Activated naive CD8-positive, alpha-beta T cell treated with anti-CD3 and anti-CD28 coated beads, Interleukin-2, amount 50 U/mL, for 16 hours (primary cell): Measurements from ENCODE around the gene FCN2.

Experiments used
- DNase-seq: peaks from one replicate; pipeline ENCODE4 v3.0.0-alpha.2; 2020; ENCODE audit warnings: low read depth, low spot score

The FCN2 gene

DNA sequence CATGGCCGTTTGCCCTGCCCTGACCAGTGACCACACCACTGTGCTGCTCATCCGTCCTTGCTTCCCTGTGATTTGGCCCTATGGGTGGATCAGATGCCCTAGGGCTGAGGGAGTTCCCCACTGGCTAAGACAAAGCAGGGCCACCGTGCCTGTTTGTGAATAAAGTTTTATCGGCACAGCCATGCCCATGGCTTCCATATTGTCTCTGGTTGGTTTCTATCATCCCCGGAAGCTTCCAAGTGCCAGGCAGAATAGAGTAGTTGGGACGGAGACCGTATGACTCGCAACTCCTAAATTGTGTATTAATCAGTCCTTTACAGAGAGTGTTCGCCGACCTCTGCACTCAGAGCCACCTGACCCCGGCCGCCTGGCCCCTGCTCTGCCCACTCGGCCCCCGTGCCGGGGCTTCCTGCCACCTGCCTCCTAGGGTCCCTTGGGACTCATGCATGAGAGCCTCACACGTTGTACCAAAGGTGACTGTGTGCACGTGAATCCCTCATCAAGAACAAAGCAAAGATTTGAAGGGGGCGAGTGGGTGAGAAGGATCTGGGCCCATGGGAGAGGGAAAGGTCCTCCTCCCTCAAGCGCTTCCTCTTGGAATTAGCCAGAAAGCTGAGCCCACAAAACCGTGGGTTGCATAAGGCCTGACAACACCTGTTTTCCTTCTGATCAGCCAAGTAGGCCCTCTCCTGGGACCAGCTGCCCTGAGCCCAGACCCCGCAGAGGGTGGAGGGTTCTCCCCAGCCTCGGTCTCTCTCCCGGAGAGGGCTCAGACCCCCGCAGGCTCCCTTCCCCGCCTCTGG lies 11.7 kb upstream of the FCN2 start:
- no peak for DNase-seq

- no peak for DNase-seq
Observed at GRCh38 chr9:134869554-134870300, 10.9 kb upstream of the FCN2 start.

DNA sequence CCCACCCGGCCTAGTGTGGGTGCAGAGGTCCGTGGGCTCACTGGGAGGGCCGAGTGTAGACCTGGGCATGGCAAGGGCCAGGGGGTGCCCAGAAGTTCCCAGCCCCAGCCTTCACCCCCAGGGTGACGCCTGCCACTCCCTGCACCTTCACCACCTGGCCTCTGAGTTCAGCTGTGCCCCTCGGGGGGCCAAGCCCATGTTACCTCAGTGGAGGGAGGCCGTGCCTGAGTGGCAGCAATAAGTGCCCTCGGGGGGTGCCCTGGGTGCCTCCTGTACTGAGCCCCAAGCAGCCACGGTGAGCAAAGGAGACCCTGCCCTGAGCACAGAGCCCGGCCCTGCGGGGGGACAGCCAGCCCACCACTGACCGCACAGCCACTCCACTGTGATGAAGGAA lies 10.3 kb upstream of the FCN2 start:
- no peak for DNase-seq

GRCh38 chr9:134870746-134871662 lies 9.6 kb upstream of the FCN2 start:
- DNase-seq, result no peak

DNA sequence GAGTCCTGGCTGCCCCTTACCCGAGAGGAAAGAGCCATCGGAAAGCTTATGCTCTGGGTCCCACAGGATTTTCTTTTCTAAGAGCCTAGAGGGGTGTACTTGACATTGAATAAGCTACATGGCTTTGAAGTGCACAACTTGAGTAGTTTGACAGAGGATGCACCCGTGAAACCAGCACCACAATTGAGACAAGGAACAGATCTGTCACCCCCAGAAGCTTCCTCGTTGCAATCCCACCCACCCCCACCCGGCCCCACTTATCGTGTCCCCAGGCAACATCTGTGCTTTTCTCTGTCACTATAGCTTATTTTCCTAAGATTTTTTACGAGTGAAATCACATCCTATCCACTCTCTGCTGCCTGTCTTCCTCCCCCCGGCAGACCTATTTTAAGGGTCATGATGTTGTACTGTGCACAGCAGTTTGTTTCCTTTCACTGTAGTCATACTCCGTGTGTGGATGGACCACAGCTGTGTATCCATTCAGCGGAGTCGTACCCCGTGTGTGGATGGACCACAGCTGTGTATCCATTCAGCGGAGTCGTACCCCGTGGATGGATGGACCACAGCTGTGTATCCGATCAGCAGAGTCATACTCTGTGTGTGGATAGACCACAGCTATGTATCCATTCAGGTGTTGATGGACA lies 8.8 kb upstream of the FCN2 start:
- DNase-seq, result no peak

GRCh38 chr9:134872482-134873231 lies 8.0 kb upstream of the FCN2 start:
- DNase-seq, result no peak

DNA sequence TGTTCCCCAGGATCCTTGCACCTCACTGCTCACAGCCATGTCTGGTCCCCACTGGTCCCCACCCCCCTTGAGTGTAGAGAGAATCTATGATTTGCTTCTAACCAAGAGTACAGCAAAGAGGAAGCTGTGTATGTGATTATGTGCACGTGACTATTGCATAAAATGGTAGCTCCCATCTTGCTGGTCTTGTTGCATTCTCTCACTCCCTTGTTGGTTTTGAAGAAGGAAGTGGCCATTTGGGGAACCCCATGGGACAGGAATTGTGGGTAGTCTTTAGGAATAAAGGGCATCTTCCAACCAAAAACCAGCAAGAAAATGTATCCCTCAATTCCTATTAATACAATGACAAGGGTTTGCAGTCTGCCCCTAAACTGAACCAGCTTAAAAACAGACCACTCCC lies 5.2 kb upstream of the FCN2 start:
- DNase-seq, result no peak

GRCh38 chr9:134877541-134877940 lies 3.1 kb upstream of the FCN2 start:
- no peak for DNase-seq

GRCh38 chr9:134879664-134880483 lies 736 bp upstream of the FCN2 start:
- DNase-seq, result no peak

DNA sequence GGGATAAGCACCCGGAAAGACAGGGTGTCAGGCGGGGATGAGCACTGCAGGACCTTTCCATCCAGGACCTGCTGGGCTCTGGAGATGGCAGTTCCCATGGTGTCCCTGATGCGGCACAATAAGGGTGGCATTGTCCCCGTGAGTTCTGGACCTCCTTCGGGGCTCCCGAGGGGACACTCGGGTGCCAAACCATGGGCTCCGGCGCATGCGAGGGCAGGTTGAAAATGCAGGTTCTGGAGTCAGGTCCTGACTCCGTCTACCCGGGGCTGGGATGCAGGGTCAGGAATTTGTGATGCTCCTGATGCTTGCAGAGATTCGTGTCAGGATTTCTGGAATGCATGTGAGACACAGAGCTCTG lies 682 bp downstream of the FCN2 start:
- DNase-seq, result no peak

- no peak for DNase-seq
Observed at GRCh38 chr9:134882204-134882785, 1.7 kb downstream of the FCN2 start.

DNA sequence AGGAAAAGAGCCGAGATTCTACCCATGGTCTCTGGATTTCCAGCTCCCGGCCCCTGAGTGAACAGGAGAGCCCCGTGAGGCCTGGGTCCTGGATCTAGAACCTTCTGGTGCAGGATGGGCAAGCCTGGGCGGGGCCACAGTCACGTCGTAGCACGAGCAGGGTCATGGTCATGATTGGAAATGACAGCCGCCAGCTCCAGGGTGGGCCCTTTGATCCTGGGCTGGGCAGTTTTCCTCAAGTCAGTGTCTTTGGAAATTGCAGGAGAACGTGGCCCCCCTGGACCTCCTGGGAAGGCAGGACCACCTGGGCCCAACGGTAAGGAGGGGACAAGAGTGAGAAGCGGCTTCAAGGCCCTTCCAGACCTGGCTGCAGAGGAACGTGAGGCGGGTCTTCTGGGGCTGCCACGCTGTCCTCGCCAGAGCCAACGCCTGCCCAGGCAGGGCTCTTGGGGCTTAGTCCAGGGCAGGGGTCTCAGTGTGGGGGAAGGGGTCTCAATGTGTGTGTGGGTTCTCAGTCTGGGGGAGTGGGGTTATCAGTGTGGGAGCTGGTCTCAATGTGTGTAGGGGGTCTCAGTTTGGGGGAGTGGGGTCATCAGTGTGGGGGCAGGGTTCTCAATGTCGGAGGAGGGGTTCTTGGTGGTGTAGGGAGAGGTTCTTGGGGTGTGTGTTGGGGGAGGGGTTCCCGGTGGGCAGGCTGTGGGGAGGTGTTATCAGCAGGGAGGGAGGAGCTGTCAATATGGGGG lies 2.6 kb downstream of the FCN2 start:
- DNase-seq, result no peak

DNA sequence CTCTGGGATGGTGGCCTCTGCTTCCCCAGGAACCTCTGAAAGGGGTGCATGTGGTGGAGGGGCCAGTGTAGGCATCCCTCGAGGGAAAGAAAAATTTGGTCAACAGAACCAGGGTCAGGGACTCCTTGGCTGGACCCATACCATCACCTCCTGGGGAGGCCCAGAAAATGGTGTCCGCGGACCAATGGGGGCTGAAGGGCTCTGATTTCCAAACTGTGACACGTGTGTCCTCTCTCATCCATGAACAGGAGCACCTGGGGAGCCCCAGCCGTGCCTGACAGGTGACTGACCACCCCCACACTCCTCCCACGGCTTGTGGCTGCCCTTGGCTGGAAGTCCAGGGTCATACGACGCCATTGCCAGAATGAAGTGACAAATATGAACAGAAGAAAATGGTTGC lies 3.9 kb downstream of the FCN2 start:
- DNase-seq, result no peak

DNA sequence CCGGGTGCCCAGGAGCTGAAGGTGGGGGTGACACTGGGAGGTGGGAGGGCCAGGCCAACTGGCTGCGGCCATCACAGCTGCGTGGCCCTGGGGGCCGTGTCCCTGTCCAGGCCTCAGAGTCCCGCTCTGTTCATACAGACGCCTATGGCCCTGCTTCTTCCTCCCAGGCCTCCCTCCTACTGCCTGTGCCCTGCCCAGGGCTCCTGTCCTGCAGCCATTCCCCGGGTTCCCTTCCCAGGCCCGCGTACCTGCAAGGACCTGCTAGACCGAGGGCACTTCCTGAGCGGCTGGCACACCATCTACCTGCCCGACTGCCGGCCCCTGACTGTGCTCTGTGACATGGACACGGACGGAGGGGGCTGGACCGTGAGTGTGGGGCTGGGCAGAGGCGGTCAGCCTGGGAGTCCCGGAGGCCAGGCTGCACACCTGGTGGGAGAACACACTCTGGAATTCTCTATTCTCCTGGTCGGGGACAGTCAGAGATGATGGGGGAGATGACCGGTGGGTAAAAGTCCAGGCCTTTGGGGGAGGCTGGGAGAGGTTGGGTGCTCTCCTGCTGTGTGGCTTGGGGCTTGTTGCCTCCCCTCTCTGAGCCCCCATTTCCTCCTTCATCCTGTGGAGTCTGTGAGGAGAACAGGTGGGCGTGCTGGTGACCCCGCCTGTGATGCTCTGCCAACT lies 4.5 kb downstream of the FCN2 start:
- no peak for DNase-seq

DNA sequence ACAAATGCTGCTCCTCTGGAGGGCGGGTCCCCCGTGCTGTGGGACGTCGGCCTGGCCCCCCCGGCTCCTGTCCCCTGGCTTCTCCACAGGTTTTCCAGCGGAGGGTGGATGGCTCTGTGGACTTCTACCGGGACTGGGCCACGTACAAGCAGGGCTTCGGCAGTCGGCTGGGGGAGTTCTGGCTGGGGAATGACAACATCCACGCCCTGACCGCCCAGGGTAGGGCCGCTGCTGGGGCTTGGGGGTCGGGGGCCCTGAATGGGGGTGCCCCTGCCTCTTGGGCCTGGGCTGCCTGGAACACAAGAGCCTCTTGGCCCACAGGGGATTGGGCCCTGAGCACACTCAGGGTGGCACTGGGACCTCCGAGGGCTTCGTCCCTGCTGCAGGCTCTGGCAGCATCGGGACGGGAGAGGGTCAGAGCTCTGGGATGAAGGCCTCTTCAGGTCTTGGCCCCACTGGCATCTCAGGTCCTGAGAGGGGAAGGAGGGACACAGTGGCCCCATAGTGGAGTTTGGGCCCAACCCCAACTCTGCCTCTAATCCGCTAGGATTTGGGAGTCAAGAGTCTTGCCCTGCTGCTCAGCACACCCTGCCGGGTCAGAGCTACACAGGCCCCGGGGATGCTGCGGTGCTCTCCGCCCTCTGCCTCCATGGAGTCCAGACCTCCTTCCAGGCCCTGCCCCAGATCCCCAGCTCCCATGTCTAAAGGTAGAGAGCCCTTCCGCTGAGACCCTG lies 5.2 kb downstream of the FCN2 start:
- no peak for DNase-seq

GRCh38 chr9:134886413-134886913 lies 5.9 kb downstream of the FCN2 start:
- no peak for DNase-seq

- no peak for DNase-seq
Observed at GRCh38 chr9:134887219-134887618, 6.6 kb downstream of the FCN2 start.
